Choroid plexus epithelial cell (primary cell): ENCODE measurements around the gene MTFR2.

Experiments
- DNase-seq: peaks from one replicate; pipeline ENCODE4 v3.0.0-alpha.2; 2010; ENCODE audit warnings: low read depth
- H3K4me3 ChIP-seq: 2 replicates; pipeline ENCODE4 v1.5.1; 2011; ENCODE audit warnings: low read depth, mild to moderate bottlenecking, control low read depth, low read length, moderate library complexity
- CTCF ChIP-seq: conservative IDR thresholded peaks from 2 replicates; pipeline ENCODE4 v1.5.1; 2011; ENCODE audit warnings: low read depth, mild to moderate bottlenecking, control low read depth, inconsistent platforms, low read length, moderate library complexity

MTFR2 gene

GRCh38 chr6:136186363-136186762, 63.7 kb downstream of the MTFR2 start:
- DNase-seq: no peak
- no peak overlapping the region for H3K4me3 ChIP-seq
- no peak for TF ChIP-seq CTCF

DNA sequence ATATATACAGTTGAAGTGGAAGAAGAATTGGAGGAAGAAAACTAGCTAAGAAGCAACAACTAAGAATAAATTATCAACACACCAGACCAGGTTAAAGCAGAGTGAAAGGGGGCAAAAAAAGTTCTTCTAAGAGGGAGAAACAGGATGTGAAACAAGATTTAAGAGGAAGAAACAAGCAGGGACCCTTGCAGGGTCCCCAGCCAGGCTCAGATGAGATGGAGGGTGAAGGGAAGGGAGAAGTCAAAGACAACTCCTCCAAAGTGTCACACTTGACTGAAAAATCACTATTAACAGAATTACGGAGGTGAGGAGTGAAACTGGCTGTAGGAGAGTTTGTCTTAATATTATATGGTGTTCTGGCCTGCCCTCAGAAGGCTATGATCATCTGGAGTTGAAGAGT, 65.4 kb downstream of the MTFR2 start:
- TF ChIP-seq CTCF: no peak
- no peak for DNase-seq
- no peak overlapping the region for H3K4me3 ChIP-seq

DNA sequence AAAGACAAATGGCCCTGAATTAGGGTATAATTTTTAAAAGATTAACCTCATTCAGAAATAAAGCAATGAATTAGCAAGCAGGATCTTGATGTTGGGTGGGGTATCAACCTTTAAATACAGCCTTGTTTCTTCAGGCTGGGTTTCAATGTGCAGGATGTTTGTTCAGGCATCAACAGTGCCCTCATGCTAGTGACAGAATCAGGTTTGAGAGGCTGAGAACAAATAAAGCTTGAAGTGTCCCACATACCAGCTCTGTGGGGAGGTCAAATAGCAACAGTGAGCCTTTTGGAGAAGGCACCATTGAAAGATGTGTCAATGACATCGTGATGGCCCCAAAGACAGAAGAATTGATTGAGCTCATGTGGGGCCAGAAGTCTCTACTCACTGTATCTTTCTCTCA, 68.2 kb downstream of the MTFR2 start:
- DNase-seq: no peak
- TF ChIP-seq CTCF: no peak
- H3K4me3 ChIP-seq: no peak overlapping the region

- no peak for TF ChIP-seq CTCF
- DNase-seq: no peak
- no peak overlapping the region for H3K4me3 ChIP-seq
These were observed 68.6 kb downstream of the MTFR2 start for GRCh38 chr6:136181512-136181833.
